Glutamatergic neuron (in vitro differentiated cells): ENCODE data around the gene ARRB2. TPM values are rescaled to one million over a fixed set of nuclear protein-coding genes. Genes with fewer than 3 reads are reported as not detected.
"Not testable (repeated sequence)": the region's sequence is repeated elsewhere in the genome, so short reads cannot be mapped to it uniquely, and the experiment has no call there.

Source experiments
- DNase-seq: peaks from one replicate; pipeline ENCODE4 v3.0.0; 2022
- H3K27ac Mint-ChIP-seq: one replicate; pipeline ENCODE4 v1.8.0; 2020; ENCODE audit warnings: mild to moderate bottlenecking, mixed read lengths, inconsistent platforms; ENCODE audit not compliant: unreplicated experiment
- H3K27me3 Mint-ChIP-seq: one replicate; pipeline ENCODE4 v1.8.0; 2020; ENCODE audit warnings: mild to moderate bottlenecking, moderate library complexity, mixed read lengths, inconsistent platforms; ENCODE audit not compliant: unreplicated experiment
- H3K36me3 Mint-ChIP-seq: one replicate; pipeline ENCODE4 v1.8.0; 2020; ENCODE audit warnings: mild to moderate bottlenecking, mixed read lengths, inconsistent platforms; ENCODE audit not compliant: unreplicated experiment
- H3K4me1 Mint-ChIP-seq: one replicate; pipeline ENCODE4 v1.8.0; 2020; ENCODE audit warnings: mild to moderate bottlenecking, low read depth, mixed read lengths, inconsistent platforms; ENCODE audit not compliant: unreplicated experiment
- H3K4me3 Mint-ChIP-seq: one replicate; pipeline ENCODE4 v1.8.0; 2020; ENCODE audit warnings: mild to moderate bottlenecking, mixed read lengths, inconsistent platforms; ENCODE audit not compliant: unreplicated experiment
- H3K9me3 Mint-ChIP-seq: one replicate; pipeline ENCODE4 v1.8.0; 2020; ENCODE audit warnings: mild to moderate bottlenecking, moderate library complexity, mixed read lengths, inconsistent platforms; ENCODE audit not compliant: unreplicated experiment
- CTCF ChIP-seq: fragments of 200-600 bp; sonication (generic); IDR thresholded peaks from one replicate; pipeline ENCODE4 v1.5.0; 2021; ENCODE audit not compliant: partially characterized antibody, unreplicated experiment
- total RNA-seq: library from RNA; stranded (reverse); fragmentation: NEBNext Ultra II Directional; extraction: Animal tissue kit (Norgen Biotek cat#: 25700); gene quantifications from one replicate; pipeline ENCODE4 v1.2.1, GENCODE V29; 2021; ENCODE audit not compliant: unreplicated experiment

Gene ARRB2
- total RNA-seq, 1 donor from 2014 or later = 106 TPM

- H3K36me3 Mint-ChIP-seq = no peaks in the 10 kb centered on the region
- TF ChIP-seq CTCF = no peak
- H3K27ac Mint-ChIP-seq = no peak overlapping the region
- no peaks in the 10 kb centered on the region for H3K9me3 Mint-ChIP-seq
- no peaks in the 10 kb centered on the region for H3K4me1 Mint-ChIP-seq
- H3K27me3 Mint-ChIP-seq = peaks cover 2% of the 10 kb centered on the region
- no peak overlapping the region for H3K4me3 Mint-ChIP-seq
- DNase-seq = no peak
Measured at GRCh38 chr17:4696437-4696805, 14.0 kb upstream of the ARRB2 start.

DNA sequence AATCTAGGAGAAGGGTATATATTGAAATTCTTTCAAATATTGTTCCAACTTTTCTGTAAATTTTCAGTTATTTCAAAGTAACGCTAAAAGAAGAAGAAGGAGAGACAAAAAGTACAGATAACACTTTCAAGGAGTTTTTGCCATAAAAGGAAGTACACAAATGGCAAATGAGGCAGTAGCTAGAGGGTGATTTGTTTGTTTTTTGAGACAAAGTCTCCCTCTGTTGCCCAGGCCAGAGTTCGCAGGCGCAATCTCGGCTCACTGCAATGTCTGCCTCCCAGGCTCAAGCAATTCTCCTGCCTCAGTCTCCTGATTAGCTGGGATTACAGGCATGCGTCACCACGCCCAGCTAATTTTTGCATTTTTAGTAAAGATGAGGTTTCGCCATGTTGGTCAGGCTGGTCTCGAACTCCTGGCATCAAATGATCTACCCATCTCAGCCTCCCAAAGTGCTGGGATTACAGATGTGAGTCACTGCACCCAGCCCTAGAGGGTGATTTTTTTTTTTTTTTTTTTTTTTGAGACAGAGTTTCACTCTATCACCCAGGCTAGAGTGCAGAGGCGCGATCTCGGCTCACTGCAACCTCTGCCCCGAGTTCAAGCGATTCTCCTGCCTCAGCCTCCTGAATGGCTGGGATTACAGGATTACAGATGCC, 10.9 kb upstream of the ARRB2 start:
- not testable (repeated sequence) for H3K27ac Mint-ChIP-seq, H3K4me3 Mint-ChIP-seq, DNase-seq, H3K4me1 Mint-ChIP-seq, H3K27me3 Mint-ChIP-seq, H3K36me3 Mint-ChIP-seq, H3K9me3 Mint-ChIP-seq

GRCh38 chr17:4701116-4701515, 9.3 kb upstream of the ARRB2 start:
- H3K36me3 Mint-ChIP-seq = no peaks in the 10 kb centered on the region
- TF ChIP-seq CTCF = no peak
- no peak for DNase-seq
- H3K27me3 Mint-ChIP-seq = peaks cover 4% of the 10 kb centered on the region
- H3K9me3 Mint-ChIP-seq = peaks cover 1% of the 10 kb centered on the region
- no peak overlapping the region for H3K4me3 Mint-ChIP-seq
- no peak overlapping the region for H3K27ac Mint-ChIP-seq
- H3K4me1 Mint-ChIP-seq = peaks cover 10% of the 10 kb centered on the region

DNA sequence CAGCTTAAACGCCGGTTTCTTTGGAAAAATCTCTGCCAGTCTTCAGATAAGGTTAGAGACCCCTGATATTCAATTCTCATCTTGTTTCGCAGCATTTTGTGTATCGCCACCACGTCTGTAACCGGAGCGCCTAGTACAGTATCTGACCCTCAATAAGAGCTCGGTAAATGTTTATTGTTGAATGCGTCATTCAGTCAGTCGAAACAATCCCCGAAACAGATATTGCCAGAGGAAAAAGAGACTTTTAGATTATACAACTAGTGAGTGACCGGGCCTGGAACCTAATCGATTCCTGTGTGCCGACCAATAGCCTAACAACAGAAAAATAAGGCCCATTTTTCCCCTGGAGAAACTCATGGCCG, 7.1 kb upstream of the ARRB2 start:
- Mint-ChIP-seq H3K27me3 (peaks cover 2% of the 10 kb centered on the region), H3K4me1 (peaks cover 10% of the 10 kb centered on the region), H3K4me3 (peak overlapping the region; percentile 88), H3K9me3 (peaks cover 3% of the 10 kb centered on the region), H3K36me3 (no peaks in the 10 kb centered on the region), H3K27ac (peak overlapping the region; percentile 69)
- TF ChIP-seq CTCF = no peak
- DNase-seq = no peak

- H3K9me3 Mint-ChIP-seq, H3K27me3 Mint-ChIP-seq, DNase-seq, H3K36me3 Mint-ChIP-seq: not testable (repeated sequence)
- H3K4me1 Mint-ChIP-seq = peaks cover 10% of the 10 kb centered on the region
- peak overlapping the region; percentile 91 for H3K4me3 Mint-ChIP-seq
- H3K27ac Mint-ChIP-seq = peak overlapping the region; percentile 64
Measured at GRCh38 chr17:4704574-4704907, 5.9 kb upstream of the ARRB2 start.

DNA sequence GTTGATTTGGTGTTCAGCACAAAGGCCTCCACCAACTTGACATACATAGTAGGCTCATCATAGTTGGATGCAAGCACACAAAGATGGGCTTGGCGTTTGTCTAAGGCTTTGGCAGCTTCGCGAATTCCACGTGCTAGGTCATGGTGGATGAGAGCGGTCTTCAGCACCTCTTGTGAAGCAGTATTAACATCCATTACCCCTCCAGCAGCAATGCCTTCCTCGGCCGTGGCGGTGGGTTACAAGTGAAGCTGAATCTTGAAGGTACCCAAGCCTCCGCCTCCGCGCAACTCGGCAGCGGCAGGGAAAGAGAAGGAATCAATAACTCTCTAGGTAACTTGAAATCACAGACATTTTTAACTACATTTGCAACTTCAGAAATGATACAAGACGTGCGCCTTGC, 5.4 kb upstream of the ARRB2 start:
- H3K27me3 Mint-ChIP-seq = peaks cover 7% of the 10 kb centered on the region

More for the DNA sequence above, 5.4 kb upstream of the ARRB2 start:
- H3K36me3 Mint-ChIP-seq = no peaks in the 10 kb centered on the region
- peak overlapping the region; percentile 91 for H3K4me3 Mint-ChIP-seq
- peak overlapping the region; percentile 64 for H3K27ac Mint-ChIP-seq
- no peak for DNase-seq
- peaks cover 14% of the 10 kb centered on the region for H3K4me1 Mint-ChIP-seq
- TF ChIP-seq CTCF = no peak
- H3K9me3 Mint-ChIP-seq = peaks cover 7% of the 10 kb centered on the region
